Frontal cortex (tissue), 4 donors: ENCODE results near the gene MAN2A1. TPM values are rescaled to one million over a fixed set of nuclear protein-coding genes. Genes with fewer than 3 reads are reported as not detected.
"Not testable (repeated sequence)": the region's sequence is repeated elsewhere in the genome, so short reads cannot be mapped to it uniquely, and the experiment has no call there.

Experiments used
- DNase-seq, 2 donors: peaks; one replicate each; pipeline ENCODE4 v3.0.0; 2012; ENCODE audit warnings: low spot score in 2 of 2
- FAIRE-seq: peaks from 2 replicates; lab custom pipeline; 2012; peaks lifted over from hg19 to GRCh38; lab: Jason Lieb, UNC
- total RNA-seq: library from RNA; depleted of rRNA; stranded (reverse); fragments of >200 nt; gene quantifications from one replicate; pipeline ENCODE4 v1.2.3, GENCODE V29; 2014
- donor health status: control.
- donor health status: control.
- donor health status: control.

MAN2A1 gene
- total RNA-seq, 1 donor from 2014 or later: 74.6 TPM

GRCh38 chr5:109803854-109804253 lies 114.1 kb downstream of the MAN2A1 start:
- DNase-seq (no peak), FAIRE-seq (no peak)

GRCh38 chr5:109805472-109805871 lies 115.7 kb downstream of the MAN2A1 start:
- FAIRE-seq (no peak), DNase-seq (no peak)

- DNase-seq (no peak), FAIRE-seq (no peak)
Observed at GRCh38 chr5:109805883-109806282, 116.2 kb downstream of the MAN2A1 start.

- DNase-seq (no peak), FAIRE-seq (no peak)
Observed at GRCh38 chr5:109812698-109813097, 123.0 kb downstream of the MAN2A1 start.

- DNase-seq: no peak
- no peak for FAIRE-seq
Observed at GRCh38 chr5:109816732-109817131, 127.0 kb downstream of the MAN2A1 start.

- DNase-seq (no peak), FAIRE-seq (no peak)
Observed at GRCh38 chr5:109819878-109820277, 130.2 kb downstream of the MAN2A1 start.

GRCh38 chr5:109823597-109823996 lies 133.9 kb downstream of the MAN2A1 start:
- peak; percentile 43 for FAIRE-seq
- DNase-seq: no peak

GRCh38 chr5:109825450-109825849 lies 135.7 kb downstream of the MAN2A1 start:
- FAIRE-seq: no peak
- DNase-seq: no peak

- no peak for FAIRE-seq
- no peak for DNase-seq
Observed at GRCh38 chr5:109826426-109826825, 136.7 kb downstream of the MAN2A1 start.

- DNase-seq (no peak), FAIRE-seq (no peak)
Observed at GRCh38 chr5:109829331-109829730, 139.6 kb downstream of the MAN2A1 start.

GRCh38 chr5:109830955-109831502 lies 141.3 kb downstream of the MAN2A1 start:
- DNase-seq (no peak), FAIRE-seq (no peak)

- DNase-seq, FAIRE-seq: not testable (repeated sequence)
Observed at GRCh38 chr5:109832207-109833188, 142.8 kb downstream of the MAN2A1 start.

GRCh38 chr5:109833946-109834345 lies 144.2 kb downstream of the MAN2A1 start:
- FAIRE-seq (no peak), DNase-seq (no peak)

GRCh38 chr5:109836280-109836679 lies 146.6 kb downstream of the MAN2A1 start:
- DNase-seq: no peak
- FAIRE-seq: no peak

GRCh38 chr5:109837231-109837861 lies 147.6 kb downstream of the MAN2A1 start:
- no peak for FAIRE-seq
- DNase-seq: no peak

GRCh38 chr5:109838157-109838556 lies 148.4 kb downstream of the MAN2A1 start:
- FAIRE-seq: no peak
- DNase-seq: no peak

- no peak for DNase-seq
Observed at GRCh38 chr5:109844148-109844547, 154.4 kb downstream of the MAN2A1 start.

GRCh38 chr5:109844695-109845094 lies 155.0 kb downstream of the MAN2A1 start:
- DNase-seq (no peak), FAIRE-seq (no peak)

More at GRCh38 chr5:109844148-109844547, 154.4 kb downstream of the MAN2A1 start:
- FAIRE-seq: peak; percentile 39

- DNase-seq: no peak
- FAIRE-seq: no peak
Observed at GRCh38 chr5:109848130-109848529, 158.4 kb downstream of the MAN2A1 start.

GRCh38 chr5:109849478-109850088 lies 159.9 kb downstream of the MAN2A1 start:
- no peak for DNase-seq
- FAIRE-seq: no peak
